Astrocyte (in vitro differentiated cells and primary cell): ENCODE data around the gene PIP4K2C. TPM values are rescaled to one million over a fixed set of nuclear protein-coding genes. Genes with fewer than 3 reads are reported as not detected.

Experiments used
- DNase-seq: peaks from one replicate; pipeline ENCODE4 v3.0.0-alpha.2; 2010; ENCODE audit warnings: low read depth
- FAIRE-seq: peaks from 2 replicates; lab custom pipeline; 2011; peaks lifted over from hg19 to GRCh38; lab: Jason Lieb, UNC
- H2AFZ ChIP-seq: 2 replicates; pipeline ENCODE4 v1.6.0; 2012; ENCODE audit warnings: low read depth, low read length, inconsistent platforms
- H3K27ac ChIP-seq: 2 replicates; pipeline ENCODE4 v1.5.1; 2011; ENCODE audit warnings: low read depth, low read length, inconsistent platforms
- H3K27me3 ChIP-seq: 2 replicates; pipeline ENCODE4 v1.6.0; 2011; ENCODE audit warnings: low read length, inconsistent platforms; ENCODE audit not compliant: insufficient read depth
- H3K36me3 ChIP-seq: 2 replicates; pipeline ENCODE4 v1.5.1; 2011; ENCODE audit warnings: low read length, inconsistent platforms; ENCODE audit not compliant: insufficient read depth
- H3K4me1 ChIP-seq: 2 replicates; pipeline ENCODE4 v1.5.1; 2011; ENCODE audit warnings: low read length, inconsistent platforms; ENCODE audit not compliant: insufficient read depth
- H3K4me2 ChIP-seq: 2 replicates; pipeline ENCODE4 v1.6.0; 2012; ENCODE audit warnings: low read length, inconsistent platforms
- H3K4me3 ChIP-seq: 2 replicates; pipeline ENCODE4 v1.5.1; 2011; ENCODE audit warnings: low read depth, mild to moderate bottlenecking, low read length, inconsistent platforms; ENCODE audit not compliant: insufficient read depth
- H3K79me2 ChIP-seq: 2 replicates; pipeline ENCODE4 v1.6.0; 2012; ENCODE audit warnings: mild to moderate bottlenecking, low read length, inconsistent platforms; ENCODE audit not compliant: insufficient read depth
- H3K9ac ChIP-seq: 2 replicates; pipeline ENCODE4 v1.6.0; 2012; ENCODE audit warnings: mild to moderate bottlenecking, low read length, inconsistent platforms
- H3K9me3 ChIP-seq: 2 replicates; pipeline ENCODE4 v1.5.1; 2012; ENCODE audit warnings: low read depth, mild to moderate bottlenecking, low read length, inconsistent platforms; ENCODE audit not compliant: insufficient read depth
- H4K20me1 ChIP-seq: 2 replicates; pipeline ENCODE4 v1.6.0; 2012; ENCODE audit warnings: low read length, inconsistent platforms; ENCODE audit not compliant: insufficient read depth
- H3K27ac Mint-ChIP-seq: one replicate; pipeline ENCODE4 v1.8.0; 2021; ENCODE audit warnings: mild to moderate bottlenecking, mixed read lengths; ENCODE audit not compliant: unreplicated experiment
- H3K27me3 Mint-ChIP-seq: one replicate; pipeline ENCODE4 v1.8.0; 2021; ENCODE audit warnings: low read depth, mixed read lengths; ENCODE audit not compliant: unreplicated experiment
- H3K36me3 Mint-ChIP-seq: one replicate; pipeline ENCODE4 v1.8.0; 2021; ENCODE audit warnings: low read depth, mixed read lengths; ENCODE audit not compliant: unreplicated experiment
- H3K4me1 Mint-ChIP-seq: one replicate; pipeline ENCODE4 v1.8.0; 2021; ENCODE audit warnings: low read depth, mixed read lengths; ENCODE audit not compliant: unreplicated experiment
- H3K4me3 Mint-ChIP-seq: one replicate; pipeline ENCODE4 v1.8.0; 2021; ENCODE audit warnings: mild to moderate bottlenecking, moderate library complexity, mixed read lengths; ENCODE audit not compliant: unreplicated experiment
- H3K9me3 Mint-ChIP-seq: one replicate; pipeline ENCODE4 v1.8.0; 2021; ENCODE audit warnings: mild to moderate bottlenecking, mixed read lengths; ENCODE audit not compliant: unreplicated experiment
- CTCF ChIP-seq: IDR thresholded peaks from 2 replicates; pipeline ENCODE4 v1.5.1; 2011; ENCODE audit warnings: low read depth, mild to moderate bottlenecking, inconsistent platforms, low read length, moderate library complexity; ENCODE audit not compliant: insufficient read depth
- EZH2 ChIP-seq: IDR thresholded peaks from 2 replicates; pipeline ENCODE4 v1.6.1; 2012; ENCODE audit warnings: mild to moderate bottlenecking, low read length, inconsistent platforms; ENCODE audit not compliant: insufficient read depth
- total RNA-seq: library from RNA; stranded (reverse); gene quantifications from 2 replicates; pipeline ENCODE4 v1.2.1, GENCODE V29; 2021

The PIP4K2C gene
- total RNA-seq, 1 donor from 2014 or later = 43.3 TPM

DNA sequence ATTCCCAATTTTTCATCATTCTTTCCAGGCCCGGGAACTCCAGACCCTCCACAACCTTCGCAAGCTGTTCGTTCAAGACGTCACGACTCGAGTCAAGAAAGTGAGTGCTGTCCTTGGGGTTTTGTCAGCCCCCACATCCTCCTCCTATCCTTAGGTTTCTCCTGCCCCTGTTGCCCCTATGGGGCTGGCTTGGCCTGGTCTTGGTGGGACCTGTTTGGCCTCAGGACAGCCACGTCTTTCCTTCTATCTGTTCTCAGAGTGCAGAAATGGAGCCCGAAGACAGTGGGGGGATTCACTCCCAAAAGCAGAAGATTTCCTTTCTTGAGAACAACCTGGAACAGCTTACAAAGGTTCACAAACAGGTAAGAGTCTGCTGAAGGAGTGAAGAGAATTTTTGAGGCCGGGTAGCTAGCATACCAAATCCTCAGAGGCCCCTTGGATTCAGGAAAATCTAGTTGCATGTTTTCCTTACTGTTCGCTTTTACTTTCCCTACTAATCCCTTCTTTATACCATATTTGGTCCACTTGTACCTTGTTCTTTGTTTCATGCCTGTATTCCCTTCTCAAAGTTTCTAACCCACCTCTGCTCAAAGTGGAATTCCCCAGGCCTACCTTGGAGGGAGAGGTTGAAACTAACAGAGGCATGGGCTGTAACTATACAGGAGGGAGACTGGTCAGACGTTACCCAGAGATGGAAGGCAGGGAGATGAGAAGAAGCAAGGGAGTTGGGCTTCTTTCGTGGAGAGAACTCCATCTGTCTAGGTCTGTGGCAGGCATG is 12.8 kb upstream of the PIP4K2C start:
- DNase-seq (no peak), FAIRE-seq (no peak)
- peaks cover 11% of the 10 kb centered on the region for H3K9me3 Mint-ChIP-seq
- Histone ChIP-seq H3K27ac (no peak overlapping the region), H3K9me3 (no peaks in the 10 kb centered on the region), H3K9ac (no peak overlapping the region), H3K4me2 (no peak overlapping the region), H3K27me3 (no peaks in the 10 kb centered on the region), H4K20me1 (no peaks in the 10 kb centered on the region), H3K4me1 (no peaks in the 10 kb centered on the region), H3K36me3 (no peaks in the 10 kb centered on the region), H3K4me3 (no peak overlapping the region), H2AFZ (no peak overlapping the region), H3K79me2 (no peaks in the 10 kb centered on the region)
- peaks cover 44% of the 10 kb centered on the region for H3K36me3 Mint-ChIP-seq
- no peak overlapping the region for H3K4me3 Mint-ChIP-seq
- peaks cover 11% of the 10 kb centered on the region for H3K4me1 Mint-ChIP-seq
- TF ChIP-seq CTCF = no peak
- TF ChIP-seq EZH2 = no peak
- H3K27ac Mint-ChIP-seq = no peak overlapping the region
- H3K27me3 Mint-ChIP-seq = no peaks in the 10 kb centered on the region

GRCh38 chr12:57579011-57579410 is 12.0 kb upstream of the PIP4K2C start:
- H3K9me3 ChIP-seq = no peaks in the 10 kb centered on the region
- H3K4me1 Mint-ChIP-seq = peaks cover 11% of the 10 kb centered on the region
- FAIRE-seq (no peak), DNase-seq (no peak)
- H3K9me3 Mint-ChIP-seq = peaks cover 11% of the 10 kb centered on the region
- H3K27ac Mint-ChIP-seq = no peak overlapping the region
- H3K36me3 ChIP-seq = no peaks in the 10 kb centered on the region
- H3K79me2 ChIP-seq = no peaks in the 10 kb centered on the region
- no peaks in the 10 kb centered on the region for H3K27me3 ChIP-seq
- H3K4me3 ChIP-seq = no peak overlapping the region
- H3K4me1 ChIP-seq = no peaks in the 10 kb centered on the region
- no peaks in the 10 kb centered on the region for H4K20me1 ChIP-seq
- peaks cover 44% of the 10 kb centered on the region for H3K36me3 Mint-ChIP-seq
- no peak overlapping the region for H3K27ac ChIP-seq
- H3K27me3 Mint-ChIP-seq = peaks cover 2% of the 10 kb centered on the region
- TF ChIP-seq EZH2 (no peak), CTCF (no peak)
- no peak overlapping the region for H3K9ac ChIP-seq
- H3K4me2 ChIP-seq = no peak overlapping the region
- no peak overlapping the region for H3K4me3 Mint-ChIP-seq
- H2AFZ ChIP-seq = no peak overlapping the region

DNA sequence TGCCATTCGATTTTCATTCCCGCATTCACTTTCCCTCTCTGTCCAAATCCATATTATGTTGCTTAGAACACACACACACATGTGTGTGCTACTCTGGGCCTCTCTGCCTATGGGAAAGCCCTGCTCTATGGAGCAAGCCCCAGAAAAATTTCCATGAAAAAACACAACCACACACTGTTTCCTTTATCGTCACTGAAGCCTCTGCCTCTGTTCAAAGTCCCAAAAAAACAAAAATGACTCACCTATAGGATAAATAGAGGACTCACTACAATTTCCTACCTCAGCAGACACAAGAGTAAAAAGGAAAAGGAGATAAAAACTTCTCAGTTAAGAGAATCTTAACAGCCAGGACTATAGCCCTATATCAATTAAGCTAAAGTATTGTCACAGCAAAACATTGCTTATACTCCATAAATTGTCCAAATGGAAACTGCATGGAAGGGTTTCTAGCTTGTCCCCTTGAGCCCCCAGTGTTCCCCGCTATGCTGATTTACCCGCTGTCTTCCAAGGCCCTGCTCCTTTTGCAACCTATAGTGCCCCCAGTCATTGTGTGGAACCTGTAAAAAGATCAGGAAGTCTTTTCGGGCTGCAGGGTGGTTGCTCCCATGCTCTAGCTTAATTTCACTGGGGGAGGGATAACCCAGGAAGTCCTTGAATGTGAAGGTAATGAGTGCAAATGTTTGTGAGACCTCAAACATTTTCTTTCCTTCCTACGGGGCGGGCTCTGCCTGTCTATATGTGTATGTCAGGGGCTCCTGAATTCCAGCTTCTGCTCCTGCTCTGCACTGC is 11.1 kb upstream of the PIP4K2C start:
- no peak for TF ChIP-seq EZH2
- no peak for TF ChIP-seq CTCF
- Histone ChIP-seq H3K36me3 (no peaks in the 10 kb centered on the region), H4K20me1 (no peaks in the 10 kb centered on the region), H3K27me3 (no peaks in the 10 kb centered on the region), H3K4me3 (no peak overlapping the region), H3K4me2 (no peak overlapping the region), H3K79me2 (no peaks in the 10 kb centered on the region), H3K9ac (no peak overlapping the region), H2AFZ (no peak overlapping the region), H3K27ac (no peak overlapping the region), H3K4me1 (no peaks in the 10 kb centered on the region), H3K9me3 (no peaks in the 10 kb centered on the region)
- H3K9me3 Mint-ChIP-seq = peaks cover 11% of the 10 kb centered on the region
- peaks cover 41% of the 10 kb centered on the region for H3K36me3 Mint-ChIP-seq
- H3K27ac Mint-ChIP-seq = no peak overlapping the region
- DNase-seq (no peak), FAIRE-seq (no peak)
- peaks cover 8% of the 10 kb centered on the region for H3K27me3 Mint-ChIP-seq
- H3K4me3 Mint-ChIP-seq = no peak overlapping the region
- H3K4me1 Mint-ChIP-seq = peaks cover 11% of the 10 kb centered on the region
